HG03139 (cell line): Measurements from ENCODE around the gene CELF2.

Experiments used
- ATAC-seq: cut with Tn5 transposase; IDR thresholded peaks from one replicate; pipeline ENCODE4 v1.9.1; 2021; ENCODE audit not compliant: unreplicated experiment

The CELF2 gene

GRCh38 chr10:11020548-11020942 lies 2.9 kb downstream of the CELF2 start:
- ATAC-seq = no peak

GRCh38 chr10:11022213-11022612 lies 4.5 kb downstream of the CELF2 start:
- ATAC-seq = no peak

GRCh38 chr10:11023009-11023953 lies 5.6 kb downstream of the CELF2 start:
- no peak for ATAC-seq

GRCh38 chr10:11024596-11024995 lies 6.9 kb downstream of the CELF2 start:
- no peak for ATAC-seq

- ATAC-seq = no peak
Measured at GRCh38 chr10:11025978-11026377, 8.3 kb downstream of the CELF2 start.

GRCh38 chr10:11026773-11027172 lies 9.1 kb downstream of the CELF2 start:
- ATAC-seq = no peak

GRCh38 chr10:11034762-11035161 lies 17.1 kb downstream of the CELF2 start:
- no peak for ATAC-seq

GRCh38 chr10:11035301-11035991 lies 17.8 kb downstream of the CELF2 start:
- no peak for ATAC-seq

GRCh38 chr10:11036424-11037011 lies 18.8 kb downstream of the CELF2 start:
- ATAC-seq = no peak

- no peak for ATAC-seq
Measured at GRCh38 chr10:11037991-11038390, 20.3 kb downstream of the CELF2 start.

GRCh38 chr10:11042357-11042756 lies 24.7 kb downstream of the CELF2 start:
- no peak for ATAC-seq

GRCh38 chr10:11043039-11043438 lies 25.4 kb downstream of the CELF2 start:
- ATAC-seq = no peak

- ATAC-seq = no peak
Measured at GRCh38 chr10:11043446-11044127, 25.9 kb downstream of the CELF2 start.

- ATAC-seq = no peak
Measured at GRCh38 chr10:11045487-11045886, 27.8 kb downstream of the CELF2 start.

GRCh38 chr10:11045995-11046775 lies 28.5 kb downstream of the CELF2 start:
- ATAC-seq = no peak

GRCh38 chr10:11046776-11047160 lies 29.1 kb downstream of the CELF2 start:
- no peak for ATAC-seq

GRCh38 chr10:11048707-11049278 lies 31.1 kb downstream of the CELF2 start:
- no peak for ATAC-seq

GRCh38 chr10:11049806-11050205 lies 32.1 kb downstream of the CELF2 start:
- ATAC-seq = no peak

GRCh38 chr10:11050301-11051287 lies 32.9 kb downstream of the CELF2 start:
- no peak for ATAC-seq
